Fibroblast of the aortic adventitia (primary cell): ENCODE measurements around the gene ALCAM. TPM values are rescaled to one million over a fixed set of nuclear protein-coding genes. Genes with fewer than 3 reads are reported as not detected.
A peak's percentile ranks its signal among the peaks of the same experiment; 100 is the strongest.

ENCODE experiments used
- DNase-seq: peaks from one replicate; pipeline ENCODE4 v3.0.0-alpha.2; 2010; ENCODE audit warnings: low read depth
- H3K4me3 ChIP-seq: 2 replicates; pipeline ENCODE4 v1.5.1; 2011; ENCODE audit warnings: low read depth, mild to moderate bottlenecking, control low read depth, low read length, moderate library complexity
- CTCF ChIP-seq: IDR thresholded peaks from 2 replicates; pipeline ENCODE4 v1.5.1; 2011; ENCODE audit warnings: mild to moderate bottlenecking, low read length, control low read depth, inconsistent platforms; ENCODE audit not compliant: insufficient read depth
- total RNA-seq: library from RNA; depleted of rRNA; stranded (reverse); fragments of >200 nt; gene quantifications from 2 replicates; pipeline ENCODE4 v1.2.3, GENCODE V29; 2012; ENCODE audit warnings: low replicate concordance

The ALCAM gene
- total RNA-seq, 1 donor, result 203 TPM

GRCh38 chr3:105456017-105456416, 89.3 kb downstream of the ALCAM start:
- no peak for DNase-seq
- H3K4me3 ChIP-seq, result no peak overlapping the region
- TF ChIP-seq CTCF, result no peak

GRCh38 chr3:105458518-105459215, 92.0 kb downstream of the ALCAM start:
- peak; percentile 78 for DNase-seq

GRCh38 chr3:105459566-105460290, 93.0 kb downstream of the ALCAM start:
- peak; percentile 19 for DNase-seq
- TF ChIP-seq CTCF, result no peak
- H3K4me3 ChIP-seq, result no peak overlapping the region

More at GRCh38 chr3:105458518-105459215, 92.0 kb downstream of the ALCAM start:
- no peak for TF ChIP-seq CTCF
- H3K4me3 ChIP-seq, result no peak overlapping the region

GRCh38 chr3:105463620-105464019, 96.9 kb downstream of the ALCAM start:
- DNase-seq, result no peak
- no peak overlapping the region for H3K4me3 ChIP-seq
- no peak for TF ChIP-seq CTCF

- no peak overlapping the region for H3K4me3 ChIP-seq
- no peak for DNase-seq
- no peak for TF ChIP-seq CTCF
Observed at GRCh38 chr3:105465251-105465853, 98.6 kb downstream of the ALCAM start.

- H3K4me3 ChIP-seq, result no peak overlapping the region
Observed at GRCh38 chr3:105466072-105466471, 99.4 kb downstream of the ALCAM start.

More at GRCh38 chr3:105466072-105466471, 99.4 kb downstream of the ALCAM start:
- TF ChIP-seq CTCF, result no peak
- no peak for DNase-seq
